Stimulated activated CD4-positive, alpha-beta T cell treated with anti-CD3 and anti-CD28 coated beads, Interleukin-12 subunit alpha, Interleukin-12 subunit beta, amount 100 ng/mL, for 48 hours (primary cell): ENCODE data around the gene SCNN1B.

Source experiments
- DNase-seq, 3 donors: peaks; one replicate each; pipeline ENCODE4 v3.0.0-alpha.2; 2020; ENCODE audit warnings: low read depth in 2 of 3, low spot score in 1 of 3

Gene SCNN1B

GRCh38 chr16:23403547-23403946 is 101.4 kb downstream of the SCNN1B start:
- DNase-seq = no peak

- DNase-seq = no peak
These were observed 103.9 kb downstream of the SCNN1B start for GRCh38 chr16:23406024-23406423.

GRCh38 chr16:23406546-23407240 is 104.6 kb downstream of the SCNN1B start:
- DNase-seq = no peak

- no peak for DNase-seq
These were observed 105.5 kb downstream of the SCNN1B start for GRCh38 chr16:23407436-23408127.

GRCh38 chr16:23408242-23408822 is 106.2 kb downstream of the SCNN1B start:
- DNase-seq = no peak

- DNase-seq = no peak
These were observed 106.8 kb downstream of the SCNN1B start for GRCh38 chr16:23408823-23409298.

GRCh38 chr16:23409522-23409921 is 107.4 kb downstream of the SCNN1B start:
- DNase-seq = no peak

GRCh38 chr16:23410176-23410575 is 108.1 kb downstream of the SCNN1B start:
- DNase-seq = no peak

- no peak for DNase-seq
These were observed 112.6 kb downstream of the SCNN1B start for GRCh38 chr16:23414731-23415130.

- no peak for DNase-seq
These were observed 114.7 kb downstream of the SCNN1B start for GRCh38 chr16:23416816-23417215.

GRCh38 chr16:23420011-23420410 is 117.9 kb downstream of the SCNN1B start:
- no peak for DNase-seq

GRCh38 chr16:23423496-23424049 is 121.5 kb downstream of the SCNN1B start:
- DNase-seq = no peak

- DNase-seq = no peak
These were observed 122.3 kb downstream of the SCNN1B start for GRCh38 chr16:23424292-23424958.

GRCh38 chr16:23428351-23428750 is 126.2 kb downstream of the SCNN1B start:
- no peak for DNase-seq
